ENCODE results near the gene CNTNAP5. TPM values are rescaled to one million over a fixed set of nuclear protein-coding genes. Genes with fewer than 3 reads are reported as not detected.

The CNTNAP5 gene
- total RNA-seq, 2 experiments from 2014 or later, result not detected

GRCh38 chr2:124250433-124250832 lies 225.3 kb downstream of the CNTNAP5 start:
- CTCF ChIA-PET, result interaction anchor here (2.0 kb wide), 1 partner anchor 10 kb away, joined by 5 read pairs; no protein-coding TSS in a partner anchor

GRCh38 chr2:124254621-124255020 lies 229.5 kb downstream of the CNTNAP5 start:
- ChIA-PET POLR2A (no interaction called here), CTCF (no interaction called here)
- H3K27ac ChIP-seq (ENCODE audit: low read depth in 1 of 2, low read length in 2 of 2), result no peak overlapping the region
- Mint-ChIP-seq H3K36me3 (ENCODE audit: low read depth) (no peaks in the 10 kb centered on the region), H3K4me3 (no peak overlapping the region), H3K9me3 (peaks cover 3% of the 10 kb centered on the region), H3K27ac (no peak overlapping the region), H3K27me3 (no peaks in the 10 kb centered on the region), H3K4me1 (ENCODE audit: low read depth) (no peaks in the 10 kb centered on the region)
- ATAC-seq (ENCODE audit: poor library complexity), result no peak
- intact Hi-C loops (cut with DNase I, micrococcal nuclease), result no loop called here
- H3K4me1 ChIP-seq (ENCODE audit: insufficient read depth, low read length), result no peaks in the 10 kb centered on the region
- H3K27me3 ChIP-seq (ENCODE audit: control insufficient read depth in 1 of 2, insufficient read depth in 2 of 2, low read length in 2 of 2), result no peaks in the 10 kb centered on the region
- TF ChIP-seq CTCF (IDR thresholded peaks at IDR 0.05), result no peak
- DNase-seq, result no peak
- no peaks in the 10 kb centered on the region for H3K36me3 ChIP-seq (ENCODE audit: insufficient read depth, low read length)
- H3K4me3 ChIP-seq (ENCODE audit: low read length), result no peak overlapping the region
- H3K9me3 ChIP-seq (ENCODE audit: control insufficient read depth in 1 of 2, insufficient read depth in 1 of 2, low read length in 2 of 2), result no peaks in the 10 kb centered on the region

More at GRCh38 chr2:124250433-124250832, 225.3 kb downstream of the CNTNAP5 start:
- intact Hi-C loops (cut with DNase I, micrococcal nuclease), result no loop called here
- ATAC-seq (ENCODE audit: poor library complexity), result no peak
- no peak for TF ChIP-seq CTCF (IDR thresholded peaks at IDR 0.05)
- Histone ChIP-seq H3K9me3 (ENCODE audit: control insufficient read depth in 1 of 2, insufficient read depth in 1 of 2, low read length in 2 of 2) (peaks cover 0 to 4% of the 10 kb centered on the region in 2 experiments), H3K36me3 (ENCODE audit: insufficient read depth, low read length) (no peaks in the 10 kb centered on the region), H3K27ac (ENCODE audit: low read depth in 1 of 2, low read length in 2 of 2) (no peak overlapping the region), H3K4me3 (ENCODE audit: low read length) (no peak overlapping the region), H3K27me3 (ENCODE audit: control insufficient read depth in 1 of 2, insufficient read depth in 2 of 2, low read length in 2 of 2) (no peaks in the 10 kb centered on the region), H3K4me1 (ENCODE audit: insufficient read depth, low read length) (no peaks in the 10 kb centered on the region)
- no peaks in the 10 kb centered on the region for H3K27me3 Mint-ChIP-seq
- POLR2A ChIA-PET, result no interaction called here
- H3K27ac Mint-ChIP-seq, result no peak overlapping the region
- no peaks in the 10 kb centered on the region for H3K36me3 Mint-ChIP-seq (ENCODE audit: low read depth)
- peaks cover 3% of the 10 kb centered on the region for H3K9me3 Mint-ChIP-seq
- DNase-seq, result no peak
- no peaks in the 10 kb centered on the region for H3K4me1 Mint-ChIP-seq (ENCODE audit: low read depth)
- no peak overlapping the region for H3K4me3 Mint-ChIP-seq

GRCh38 chr2:124257120-124257519 lies 232.0 kb downstream of the CNTNAP5 start:
- no peak for DNase-seq
- H3K4me3 ChIP-seq (ENCODE audit: low read length), result no peak overlapping the region
- Mint-ChIP-seq H3K27ac (no peak overlapping the region), H3K9me3 (peaks cover 4% of the 10 kb centered on the region), H3K4me3 (no peak overlapping the region), H3K27me3 (no peaks in the 10 kb centered on the region), H3K4me1 (ENCODE audit: low read depth) (no peaks in the 10 kb centered on the region), H3K36me3 (ENCODE audit: low read depth) (no peaks in the 10 kb centered on the region)
- peaks cover 0 to 3% of the 10 kb centered on the region in 2 experiments for H3K9me3 ChIP-seq (ENCODE audit: control insufficient read depth in 1 of 2, insufficient read depth in 1 of 2, low read length in 2 of 2)
- intact Hi-C loops (cut with DNase I, micrococcal nuclease), result no loop called here
- ChIA-PET CTCF (no interaction called here), POLR2A (no interaction called here)
- H3K4me1 ChIP-seq (ENCODE audit: insufficient read depth, low read length), result no peaks in the 10 kb centered on the region
- H3K27ac ChIP-seq (ENCODE audit: low read depth in 1 of 2, low read length in 2 of 2), result no peak overlapping the region
- no peak for TF ChIP-seq CTCF (IDR thresholded peaks at IDR 0.05)
- no peak for ATAC-seq (ENCODE audit: poor library complexity)
- H3K36me3 ChIP-seq (ENCODE audit: insufficient read depth, low read length), result no peaks in the 10 kb centered on the region
- H3K27me3 ChIP-seq (ENCODE audit: control insufficient read depth in 1 of 2, insufficient read depth in 2 of 2, low read length in 2 of 2), result no peaks in the 10 kb centered on the region
